GM19240 (cell line): Measurements from ENCODE around the gene TSHZ2.
"Not testable (repeated sequence)": the region's sequence is repeated elsewhere in the genome, so short reads cannot be mapped to it uniquely, and the experiment has no call there.

Source experiments
- DNase-seq: peaks from one replicate; pipeline ENCODE4 v3.0.0; 2011; ENCODE audit warnings: low spot score; ENCODE audit not compliant: insufficient read length

The TSHZ2 gene

GRCh38 chr20:52963131-52963530 is 9.0 kb upstream of the TSHZ2 start:
- DNase-seq = no peak

DNA sequence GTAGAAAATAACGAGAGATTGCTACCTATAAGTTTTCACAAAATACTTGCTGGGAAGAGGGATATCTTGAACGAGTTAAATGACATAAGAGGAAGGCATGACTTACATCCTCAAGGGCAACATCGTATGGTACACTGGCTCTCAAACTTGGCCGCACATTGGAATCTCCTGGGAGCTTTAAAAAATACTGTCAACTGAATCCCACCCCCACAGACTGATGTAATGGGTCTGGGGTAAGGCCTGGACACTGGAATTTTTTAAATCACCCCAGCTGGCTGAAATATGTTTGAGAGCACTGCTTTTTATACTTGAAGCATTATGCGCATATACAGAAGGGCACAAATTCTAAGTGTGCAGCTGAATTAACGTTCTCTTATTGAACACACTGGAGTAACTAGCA is 8.0 kb upstream of the TSHZ2 start:
- no peak for DNase-seq

DNA sequence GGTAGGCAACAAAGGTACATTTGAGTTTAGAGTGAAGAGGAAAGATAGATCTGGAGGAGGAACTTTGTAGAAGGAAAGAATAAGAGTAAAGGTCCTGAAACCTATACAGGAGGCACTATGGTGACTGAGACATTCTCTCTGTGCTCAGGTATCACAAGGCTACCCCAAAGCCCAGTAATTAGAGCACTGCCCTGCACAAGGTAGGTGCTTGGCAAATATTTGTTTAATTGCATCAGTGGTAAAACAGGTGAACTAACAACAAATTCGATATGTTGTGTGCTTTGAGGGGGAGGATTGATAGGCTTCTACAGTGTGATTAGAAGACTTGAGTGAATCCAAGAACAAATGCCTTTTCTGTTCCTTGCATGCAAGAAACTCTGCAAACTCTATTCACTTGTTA is 6.8 kb upstream of the TSHZ2 start:
- no peak for DNase-seq

DNA sequence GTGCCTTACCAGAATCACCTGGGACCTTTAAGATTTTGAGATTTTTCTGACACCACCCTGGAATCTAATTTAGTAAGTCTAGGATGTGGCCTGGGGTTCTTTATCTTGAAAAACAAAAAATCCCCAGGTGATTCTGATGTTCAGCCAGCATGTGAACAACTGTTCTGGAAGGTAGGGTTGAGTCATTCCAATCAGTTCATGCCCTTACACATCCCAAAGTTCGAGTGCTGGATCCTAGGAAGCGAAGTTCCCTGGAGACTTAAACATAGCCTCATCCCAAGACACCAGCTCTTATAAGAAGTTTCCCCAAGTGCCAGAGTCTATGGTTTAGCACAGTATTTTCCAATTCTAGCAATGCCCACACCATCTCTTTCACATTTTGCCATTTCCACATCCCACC is 6.3 kb upstream of the TSHZ2 start:
- DNase-seq = no peak

DNA sequence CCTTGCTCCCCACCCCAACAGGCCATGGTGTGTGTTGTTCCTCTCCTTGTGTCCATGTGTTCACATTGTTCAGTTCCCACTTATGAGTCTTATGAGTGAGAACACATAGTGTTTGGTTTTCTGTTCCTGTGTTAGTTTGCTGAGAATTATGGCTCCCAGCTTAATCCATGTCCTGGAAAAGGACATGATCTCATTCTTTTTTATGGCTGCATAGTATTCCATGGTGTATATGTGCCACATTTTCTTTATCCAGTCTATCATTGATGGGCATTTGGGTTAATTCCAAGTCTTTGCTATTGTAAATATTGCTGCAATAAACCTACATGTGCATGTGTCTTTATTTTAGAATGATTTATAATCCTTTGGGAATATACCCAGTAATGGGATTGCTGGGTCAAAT is 5.6 kb upstream of the TSHZ2 start:
- DNase-seq = not testable (repeated sequence)

DNA sequence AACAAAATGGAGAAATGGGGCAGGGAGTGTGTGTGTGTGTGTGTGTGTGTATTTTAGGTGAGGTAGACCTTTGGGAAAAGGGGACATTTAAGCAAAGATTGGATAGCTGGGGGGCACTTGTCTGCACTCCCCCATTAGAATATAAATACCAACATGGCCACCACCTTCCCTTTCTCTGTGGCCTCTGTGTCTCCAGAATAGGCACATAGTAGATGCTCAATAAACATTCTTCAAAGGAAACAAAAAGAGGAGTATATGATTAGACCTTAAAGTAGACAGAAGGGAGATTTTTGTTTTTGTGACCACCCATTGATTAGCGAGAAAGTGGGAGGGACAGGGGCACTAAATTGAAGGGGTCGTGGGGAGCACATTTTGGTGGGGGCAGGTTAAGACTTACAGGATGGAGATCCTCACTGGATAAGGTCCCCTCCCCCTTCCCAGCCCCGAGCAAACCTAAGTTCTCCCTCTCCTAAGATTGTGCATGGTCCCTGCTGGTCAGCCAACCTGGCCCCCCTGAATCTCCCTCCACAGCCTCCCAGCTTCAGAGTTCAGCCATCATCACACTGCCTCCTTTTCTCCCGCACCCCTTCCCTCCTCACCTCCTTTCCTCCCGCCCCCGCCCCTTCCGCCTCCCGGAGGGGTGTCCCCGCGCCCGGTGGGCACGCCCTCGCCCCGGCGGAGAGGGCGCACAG is 514 bp upstream of the TSHZ2 start:
- no peak for DNase-seq

DNA sequence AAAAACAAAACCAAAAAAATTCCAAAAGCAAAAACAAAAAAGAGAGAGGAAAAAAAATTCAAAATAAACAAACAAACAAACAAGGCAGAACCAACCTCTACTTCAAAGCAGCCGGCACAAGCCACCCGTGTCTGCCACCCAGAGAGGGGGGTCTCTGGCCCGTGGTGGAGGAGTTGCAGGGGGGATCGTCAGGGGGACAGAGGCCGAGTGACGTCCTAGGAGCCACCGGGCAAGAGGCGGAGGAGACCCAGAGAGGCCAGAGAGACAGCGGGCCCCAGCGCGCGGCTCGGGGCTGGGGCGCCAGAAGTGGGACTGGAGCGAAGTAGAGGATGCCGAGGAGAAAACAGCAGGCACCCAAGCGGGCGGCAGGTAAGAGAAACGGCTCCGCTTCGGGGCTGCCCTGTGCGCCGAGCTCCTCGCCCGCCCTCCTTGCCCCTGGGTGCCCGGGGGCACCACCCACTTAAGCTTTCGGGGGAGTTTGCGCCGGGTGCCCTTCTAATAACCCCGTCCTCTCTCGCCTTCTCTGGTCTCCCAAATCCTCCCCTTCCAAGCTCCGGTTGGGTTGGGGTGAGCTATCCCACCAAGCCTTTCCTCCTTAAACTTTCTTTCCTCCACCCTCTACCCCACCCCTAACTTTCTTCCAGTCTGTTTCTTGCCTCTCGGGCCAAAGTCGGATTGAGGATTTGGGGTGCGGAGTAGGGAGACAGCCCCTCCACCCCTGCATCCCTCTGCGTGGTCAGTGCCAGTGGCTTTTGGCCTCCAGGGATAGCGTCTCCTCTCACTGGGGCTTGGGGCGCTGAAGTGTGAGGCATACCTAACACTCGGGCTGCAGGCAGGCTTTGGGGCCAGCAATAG is 1.0 kb downstream of the TSHZ2 start:
- DNase-seq = no peak

DNA sequence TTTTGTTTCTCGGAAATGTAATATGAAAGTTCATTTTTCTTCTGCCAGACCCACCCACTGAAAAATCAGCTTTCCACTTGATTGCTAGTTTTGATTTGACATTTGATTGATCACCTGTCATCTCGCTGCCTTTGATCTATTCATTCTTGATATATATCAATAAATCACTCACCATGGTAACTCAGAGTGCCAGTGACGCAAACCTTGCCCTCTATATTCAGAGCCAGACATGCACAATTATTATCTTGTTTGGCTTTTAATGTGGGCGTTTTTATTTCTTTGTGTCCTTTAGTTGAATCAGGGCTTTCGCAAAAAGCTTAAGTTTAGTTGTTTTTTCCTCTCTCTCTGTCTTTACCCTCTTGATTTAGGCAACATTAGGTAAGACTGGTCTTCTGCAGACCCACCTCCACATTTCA is 2.0 kb downstream of the TSHZ2 start:
- DNase-seq = no peak

DNA sequence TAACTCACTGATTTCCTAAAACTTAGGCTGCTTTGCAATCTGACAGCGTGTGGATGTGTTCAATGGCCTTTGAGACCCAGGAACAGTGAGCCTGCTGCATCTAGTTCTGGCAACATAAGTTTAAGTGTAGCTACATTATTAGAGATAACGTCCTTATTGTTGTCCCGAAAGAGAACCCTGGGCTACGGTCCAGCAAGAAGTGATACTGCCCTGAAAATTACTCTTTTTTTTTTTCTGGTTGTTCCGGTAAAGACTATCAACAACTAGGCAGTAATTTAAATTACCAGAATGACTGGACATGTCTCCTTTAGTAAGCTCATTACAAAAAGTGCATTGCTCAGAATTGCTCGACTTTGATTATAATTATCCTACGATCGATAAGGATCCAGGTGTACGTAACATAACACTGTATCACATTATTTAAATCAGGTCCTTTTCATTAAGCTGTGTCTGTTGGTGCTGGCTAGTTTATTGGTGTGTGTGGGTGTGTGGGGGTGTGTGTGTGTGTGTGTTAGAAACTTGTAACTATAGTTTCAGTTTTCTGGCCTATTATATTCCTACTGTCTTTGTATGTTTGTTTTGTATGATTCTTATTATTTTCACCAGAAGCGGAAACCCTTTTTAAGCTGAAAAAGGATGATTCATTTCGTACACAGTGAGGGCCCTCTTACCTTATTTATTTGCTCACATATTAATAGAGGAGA is 3.0 kb downstream of the TSHZ2 start:
- DNase-seq = no peak

DNA sequence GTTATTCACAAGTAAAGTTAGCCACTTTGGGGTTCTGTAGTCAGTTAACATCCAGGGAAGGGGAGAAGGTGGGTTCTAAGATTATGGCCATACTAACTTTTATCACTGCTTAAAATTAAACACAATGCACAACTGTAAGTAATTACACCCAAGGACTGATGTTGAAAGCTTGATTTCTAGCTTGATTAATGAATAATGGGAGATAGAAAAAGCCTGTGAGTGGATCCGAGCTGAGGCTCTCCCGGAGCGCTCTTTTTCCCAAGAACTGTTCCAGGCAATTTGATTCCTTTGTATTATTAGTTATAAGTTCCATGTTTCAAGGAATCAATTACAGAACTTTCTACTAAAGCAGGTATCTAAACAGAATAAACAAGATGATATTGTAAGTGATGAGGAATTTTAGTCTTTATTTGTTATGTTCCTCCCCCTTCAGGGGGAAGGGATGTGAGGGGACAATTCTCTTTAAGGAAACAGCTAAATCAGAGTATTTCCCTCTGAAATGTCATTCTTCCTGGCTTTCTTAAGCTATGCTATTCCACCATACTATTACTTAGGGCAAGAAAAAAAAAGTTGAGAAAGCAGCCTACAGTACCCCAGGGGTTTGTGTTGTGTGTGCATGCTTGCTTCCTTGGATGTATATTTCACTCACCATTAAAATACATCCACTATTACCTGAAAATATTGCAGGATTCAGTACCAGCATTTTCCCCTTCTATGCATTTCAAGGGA is 3.8 kb downstream of the TSHZ2 start:
- DNase-seq = no peak

DNA sequence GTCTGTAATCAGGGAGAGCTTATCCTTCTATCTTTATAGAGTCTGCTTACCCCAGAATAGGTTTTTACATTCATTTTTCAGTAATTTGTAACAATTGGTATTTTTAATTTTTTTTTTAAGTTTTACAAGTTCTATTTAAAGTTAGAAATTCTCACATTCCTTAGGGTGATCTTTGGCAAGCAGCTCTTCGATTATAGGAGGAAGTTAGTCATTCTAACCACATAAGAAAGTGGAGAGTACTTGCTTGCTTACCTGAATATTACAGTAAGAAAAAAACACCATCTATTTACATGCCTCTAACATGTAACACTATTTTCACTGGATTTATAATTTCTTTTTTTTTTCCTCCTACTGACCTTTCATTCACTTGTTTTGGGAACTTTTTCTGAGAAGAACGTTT is 6.7 kb downstream of the TSHZ2 start:
- DNase-seq = no peak

GRCh38 chr20:52981051-52981450 is 8.9 kb downstream of the TSHZ2 start:
- DNase-seq = no peak

- DNase-seq = no peak
These were observed 11.7 kb downstream of the TSHZ2 start for GRCh38 chr20:52983726-52984450.

GRCh38 chr20:52984451-52984810 is 12.3 kb downstream of the TSHZ2 start:
- no peak for DNase-seq

DNA sequence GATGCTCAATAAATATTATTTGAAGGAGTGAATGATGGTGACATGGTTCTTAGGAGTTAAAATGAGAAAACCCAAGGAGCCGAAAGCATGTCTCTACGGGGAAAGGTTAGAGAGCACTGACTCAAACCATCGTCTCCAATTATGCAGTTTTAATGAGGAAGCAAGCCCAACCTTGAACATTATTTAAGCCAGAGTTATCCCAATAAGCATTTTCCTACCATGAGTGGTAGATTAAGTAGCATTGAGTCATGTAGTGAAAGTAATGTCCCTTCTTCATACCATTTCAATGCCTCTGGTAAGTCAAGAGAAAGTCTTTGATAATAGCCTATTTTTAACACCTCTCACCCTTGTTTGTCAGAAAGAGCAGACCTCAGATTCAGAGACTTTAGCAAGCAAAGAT is 13.5 kb downstream of the TSHZ2 start:
- no peak for DNase-seq

- no peak for DNase-seq
These were observed 15.1 kb downstream of the TSHZ2 start for GRCh38 chr20:52987295-52987694.

DNA sequence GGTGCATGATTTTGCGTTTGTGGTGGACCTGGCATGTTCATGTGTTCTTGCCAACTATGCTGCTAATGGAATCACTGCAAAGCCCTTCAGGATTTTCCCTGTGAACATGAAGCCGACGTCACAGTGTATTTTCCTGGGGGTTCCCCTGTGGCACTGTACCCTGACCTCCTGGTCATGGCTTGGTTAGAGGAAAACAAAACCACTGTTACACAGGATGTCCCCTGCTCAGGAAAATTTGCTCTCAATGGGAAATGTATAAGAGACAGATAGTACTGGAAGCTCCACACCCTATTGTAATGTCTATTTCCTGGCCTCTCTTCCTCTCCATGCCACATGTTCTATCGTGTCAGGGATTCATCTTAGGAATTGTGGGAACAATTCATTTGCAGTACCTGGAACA is 19.7 kb downstream of the TSHZ2 start:
- DNase-seq = no peak

DNA sequence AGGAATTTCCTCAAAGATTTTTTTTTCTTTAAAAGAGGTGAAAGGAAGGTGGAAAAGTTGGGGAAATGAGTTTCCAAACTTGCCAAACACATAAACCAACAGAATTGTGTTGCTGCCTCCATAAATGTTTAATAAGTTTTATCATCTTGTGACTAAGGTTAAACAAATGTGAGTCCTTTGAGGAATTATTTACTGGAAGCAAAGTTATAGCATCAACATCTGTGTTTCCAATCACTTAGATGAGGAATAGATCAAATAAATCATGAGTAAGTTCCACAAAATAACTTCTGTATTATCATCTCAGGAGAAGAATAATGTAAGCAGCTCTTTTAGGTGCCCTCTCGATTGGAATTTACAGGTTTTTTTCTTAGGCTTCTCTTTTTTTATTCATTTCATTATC is 20.5 kb downstream of the TSHZ2 start:
- no peak for DNase-seq

DNA sequence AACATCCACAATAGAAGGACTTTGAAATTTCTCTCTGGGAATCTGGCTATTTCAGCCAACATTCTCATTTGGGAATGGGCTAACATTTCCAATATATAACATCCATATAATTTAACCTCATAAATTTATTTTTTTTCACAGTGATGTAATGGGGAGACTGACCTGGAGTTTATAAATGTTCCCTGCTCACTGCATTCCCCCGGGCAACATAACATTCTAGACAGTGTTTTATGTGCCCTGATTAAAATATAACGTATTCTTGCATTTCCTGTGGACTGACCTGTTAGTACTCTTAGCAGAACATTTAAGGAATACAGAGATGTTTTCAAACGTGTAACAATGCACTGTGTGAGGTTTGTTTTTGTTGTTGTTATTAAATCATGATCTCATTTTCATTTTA is 20.9 kb downstream of the TSHZ2 start:
- no peak for DNase-seq

- no peak for DNase-seq
These were observed 22.2 kb downstream of the TSHZ2 start for GRCh38 chr20:52994184-52994970.
